AG08396 (cell line): ENCODE data around the gene RNF149.
"Not testable (repeated sequence)": the region's sequence is repeated elsewhere in the genome, so short reads cannot be mapped to it uniquely, and the experiment has no call there.

Source experiments
- DNase-seq: peaks from one replicate; pipeline ENCODE4 v3.0.0; 2012; ENCODE audit warnings: low spot score, mixed read lengths

Gene RNF149

GRCh38 chr2:101308432-101309210 lies at the start of gene RNF149:
Gene RNF149 (minus strand): TSS chr2:101308701. CDS start chr2:101308588, 113 bp downstream.
- DNase-seq: peak; percentile 100

DNA sequence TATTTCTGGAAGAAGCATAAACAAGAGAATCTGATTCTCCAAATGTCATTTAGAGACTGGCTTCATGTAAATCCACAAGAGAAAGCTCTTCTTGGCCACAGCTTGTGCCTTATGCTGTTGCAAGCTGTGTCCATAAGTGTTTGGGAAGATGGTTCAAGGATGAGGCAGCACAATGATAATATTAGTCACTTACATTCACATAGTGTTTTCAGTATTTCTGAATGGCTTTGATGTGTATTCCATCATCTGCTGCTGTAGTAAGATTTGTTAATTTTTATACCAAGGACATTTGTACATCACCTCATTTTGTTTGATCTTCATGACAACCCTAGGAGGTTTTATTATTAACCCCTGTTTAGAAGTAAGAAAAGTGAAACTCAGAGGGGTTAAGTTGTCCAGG lies 48.9 kb upstream of the RNF149 start:
- DNase-seq: no peak

GRCh38 chr2:101356521-101356920 lies 48.0 kb upstream of the RNF149 start:
- peak; percentile 32 for DNase-seq

DNA sequence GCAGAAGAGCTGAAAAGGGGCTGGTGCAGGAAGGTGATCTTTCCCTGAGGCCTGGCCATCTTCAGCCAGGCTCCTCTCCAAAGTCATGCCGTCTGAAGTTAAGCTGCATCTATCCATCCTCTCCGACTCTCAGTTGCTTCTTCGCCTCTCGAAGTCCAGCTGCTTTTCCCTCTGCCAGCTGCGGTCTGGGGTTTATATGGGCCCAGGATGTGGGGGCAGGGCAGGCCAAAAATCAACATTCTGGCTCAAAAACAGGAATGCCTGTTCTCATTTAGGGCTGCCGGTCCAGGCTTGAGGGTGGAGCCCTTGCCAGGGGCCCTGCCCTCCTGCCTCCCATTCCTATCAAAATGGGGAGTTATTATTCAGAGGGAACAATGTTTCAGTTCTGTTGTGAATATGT lies 47.6 kb upstream of the RNF149 start:
- no peak for DNase-seq

DNA sequence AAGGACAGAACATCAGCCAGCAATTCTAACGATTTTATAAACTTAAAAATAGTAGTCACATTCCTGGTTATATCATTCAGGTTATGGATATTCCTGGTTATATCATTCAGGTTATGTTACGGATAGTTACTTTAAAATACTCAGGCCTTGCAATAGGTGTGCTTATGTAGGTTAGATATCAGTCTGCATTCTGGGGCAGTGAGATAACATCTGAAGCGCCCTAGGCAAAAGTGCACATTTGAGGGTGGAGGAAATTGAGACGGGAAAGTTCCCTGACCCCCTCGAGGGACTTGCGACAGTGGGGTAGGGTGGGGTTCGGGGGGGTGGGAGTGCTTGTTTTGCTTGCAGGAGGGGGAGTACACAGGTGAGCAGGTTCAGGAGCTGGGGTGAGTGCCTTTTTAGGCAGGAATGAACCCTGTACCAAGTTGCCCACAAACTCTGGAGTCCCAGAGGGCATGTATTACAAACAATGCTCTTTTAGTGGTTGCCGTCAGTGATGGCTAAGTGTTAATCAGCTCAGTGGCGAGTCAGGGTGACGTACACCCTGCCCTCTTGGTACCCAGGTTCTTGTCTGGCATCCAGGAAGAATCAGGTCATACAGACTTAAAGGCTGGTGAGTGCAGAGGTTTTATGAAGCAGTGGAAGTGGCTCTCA lies 47.0 kb upstream of the RNF149 start:
- DNase-seq: no peak

- no peak for DNase-seq
Measured at GRCh38 chr2:101354420-101355311, 46.2 kb upstream of the RNF149 start.

- DNase-seq: not testable (repeated sequence)
Measured at GRCh38 chr2:101352631-101353030, 44.1 kb upstream of the RNF149 start.

DNA sequence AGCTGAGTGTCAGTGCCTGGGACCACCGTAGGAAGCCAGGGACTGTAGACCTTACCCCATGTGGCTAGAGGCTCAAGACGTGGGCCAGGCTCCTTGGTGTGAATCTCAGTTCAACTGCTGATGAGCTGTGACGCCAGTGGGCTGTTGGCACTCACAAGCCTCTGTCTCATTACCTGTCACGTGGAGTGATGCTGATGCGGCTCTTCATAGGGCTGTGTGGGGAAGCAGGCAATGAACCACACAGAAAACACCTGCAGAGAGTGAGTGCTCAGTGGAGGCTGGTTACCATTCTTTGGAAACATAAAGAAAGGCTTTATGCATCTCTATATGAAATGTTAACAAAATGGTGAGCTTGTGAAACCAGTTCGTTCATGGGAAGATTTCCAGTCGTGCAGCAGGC lies 42.7 kb upstream of the RNF149 start:
- no peak for DNase-seq

DNA sequence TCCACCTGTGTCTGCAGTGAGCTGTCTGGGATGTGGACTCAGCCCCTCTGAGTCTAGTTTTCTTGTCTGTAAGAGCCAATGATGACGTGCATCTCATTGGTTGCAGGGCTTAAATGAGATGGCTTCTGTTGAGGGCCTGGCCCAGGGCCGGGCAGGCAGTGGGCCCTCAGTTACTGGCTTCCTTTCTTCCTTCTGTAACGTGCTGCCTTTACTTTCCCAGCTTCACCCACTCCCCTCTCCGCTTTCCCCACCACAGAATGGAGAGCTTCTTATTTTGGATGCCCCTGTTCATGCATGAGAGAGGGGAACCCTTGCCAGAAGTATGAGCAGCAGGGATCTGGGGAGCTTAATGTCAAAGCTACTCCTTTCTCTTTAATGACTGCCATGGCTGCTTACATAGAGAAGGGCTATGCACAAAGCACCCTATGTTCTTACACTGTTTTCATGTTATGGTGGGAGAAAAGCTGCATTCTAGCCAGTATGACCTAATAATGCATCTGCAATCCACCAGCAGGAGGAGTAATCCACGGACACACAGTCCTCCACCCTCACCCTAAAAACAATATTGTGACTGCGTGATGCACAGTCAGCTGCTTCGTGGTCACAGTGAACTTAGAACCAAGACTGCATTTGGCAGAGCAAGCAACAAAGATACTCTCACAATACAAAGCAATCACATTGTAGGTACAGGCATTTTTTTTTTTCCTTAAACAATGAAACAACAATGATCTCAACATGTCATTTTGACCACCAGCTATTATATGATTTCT lies 41.6 kb upstream of the RNF149 start:
- peak; percentile 47 for DNase-seq

- no peak for DNase-seq
Measured at GRCh38 chr2:101348883-101349282, 40.4 kb upstream of the RNF149 start.

GRCh38 chr2:101346909-101347308 lies 38.4 kb upstream of the RNF149 start:
- DNase-seq: no peak

DNA sequence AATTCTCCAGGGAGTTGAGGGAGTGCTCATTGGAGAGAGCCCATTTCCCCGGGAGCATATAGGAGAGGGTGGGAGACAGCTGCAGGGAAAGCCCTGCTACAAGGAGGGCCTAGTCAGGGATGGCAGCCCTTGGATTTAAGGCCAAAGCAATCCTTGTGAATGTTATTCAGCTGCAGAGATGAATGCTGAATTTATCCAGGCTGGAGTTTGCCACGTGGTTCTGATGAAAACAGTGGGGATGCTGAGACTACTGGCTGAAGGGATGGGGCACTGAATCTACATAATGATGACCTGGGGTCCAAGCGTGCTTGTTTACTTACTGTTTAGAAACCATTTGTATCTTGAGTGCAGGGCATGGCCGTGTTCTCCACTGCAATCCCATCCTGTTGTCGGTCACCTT lies 35.6 kb upstream of the RNF149 start:
- no peak for DNase-seq

DNA sequence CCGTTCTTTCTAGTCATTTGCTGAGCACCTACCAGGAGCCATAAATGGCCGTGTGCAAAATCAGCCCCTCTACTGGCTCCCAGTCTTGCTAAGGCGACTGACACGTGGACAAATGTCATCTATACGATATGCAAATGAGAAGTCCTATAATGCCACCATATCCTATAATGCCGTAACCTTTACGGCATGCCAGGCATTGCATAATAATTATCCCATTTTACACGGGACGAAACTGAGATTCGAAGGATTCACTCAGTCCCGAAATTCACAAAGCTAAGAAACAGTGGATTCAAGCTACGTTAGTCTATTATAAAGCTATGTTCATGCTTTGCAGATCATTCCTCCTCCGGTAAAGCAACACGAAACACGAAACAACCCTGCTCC lies 34.1 kb upstream of the RNF149 start:
- no peak for DNase-seq

DNA sequence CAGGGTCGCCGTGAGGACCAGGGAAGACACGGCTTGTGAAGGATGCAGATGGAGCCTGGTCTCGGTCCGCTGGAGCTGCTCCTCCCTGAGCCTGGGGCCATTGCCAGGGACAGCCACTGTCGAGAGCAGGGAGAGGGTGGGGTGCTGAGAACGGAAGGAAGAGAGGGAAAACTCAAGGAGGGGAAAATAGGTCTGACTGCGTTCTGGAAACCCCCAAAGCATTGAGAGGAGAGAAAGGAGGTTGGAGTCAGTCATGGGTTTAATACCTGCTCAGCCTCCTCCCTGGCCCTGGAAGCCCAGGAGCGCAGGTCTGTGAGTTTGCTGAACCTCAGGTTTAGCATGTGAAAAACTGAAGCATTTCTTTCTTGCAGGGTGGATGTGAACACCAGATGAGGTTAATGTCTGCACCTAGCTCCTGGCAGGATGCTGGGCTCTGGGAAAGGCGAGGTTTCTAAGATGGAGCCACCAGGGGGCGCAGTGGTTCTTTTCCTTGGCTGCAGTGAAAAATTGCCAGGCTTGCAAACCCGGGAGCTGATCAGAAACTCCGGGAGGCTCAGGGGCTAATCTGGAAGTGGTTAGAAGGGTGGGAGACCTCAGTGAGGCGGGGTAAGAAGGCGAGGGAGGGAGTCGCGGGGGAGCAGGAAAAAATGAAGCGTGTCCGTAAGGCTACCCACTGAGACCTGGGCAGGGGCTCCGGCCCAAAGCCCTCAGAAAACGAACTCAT lies 33.6 kb upstream of the RNF149 start:
- DNase-seq: peak; percentile 82

DNA sequence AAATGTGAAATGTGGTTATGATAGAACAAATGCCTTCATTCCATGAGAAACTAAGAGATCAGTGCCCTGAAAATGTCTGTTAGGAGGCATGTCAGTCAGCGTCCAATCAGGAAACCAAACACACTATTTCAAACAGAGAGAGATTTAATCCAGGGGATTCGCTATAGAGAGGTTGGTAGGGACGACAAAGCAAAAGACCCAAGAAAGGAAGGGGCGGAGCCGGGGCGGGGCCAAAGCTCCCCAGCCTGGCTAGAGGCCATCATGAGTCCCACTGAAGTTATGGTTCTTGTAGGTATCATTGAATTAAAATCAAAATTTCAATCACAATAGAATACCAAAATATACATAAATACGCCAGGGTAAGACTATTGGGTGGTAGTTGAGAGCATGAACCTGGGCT lies 32.9 kb upstream of the RNF149 start:
- DNase-seq: no peak

DNA sequence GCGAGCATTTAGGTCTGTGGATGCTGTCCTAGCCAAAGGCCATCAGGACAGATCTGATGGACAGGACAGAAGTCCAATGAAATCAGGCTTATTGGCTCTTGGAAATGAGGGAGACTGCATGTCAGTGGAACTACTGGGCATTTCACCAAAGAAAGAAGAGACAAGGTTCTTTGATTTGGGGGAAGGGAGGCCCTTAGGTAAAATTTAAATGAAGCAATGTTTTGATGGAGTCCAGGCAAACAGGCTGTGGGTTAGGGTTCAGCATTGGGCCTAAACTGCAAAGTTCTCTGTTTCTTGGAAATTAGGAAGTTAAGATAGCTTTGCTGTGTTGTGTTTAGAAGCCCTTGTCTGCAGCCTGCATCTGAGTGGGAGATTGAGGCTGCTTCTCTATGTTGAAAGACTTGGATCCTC lies 31.6 kb upstream of the RNF149 start:
- DNase-seq: no peak

DNA sequence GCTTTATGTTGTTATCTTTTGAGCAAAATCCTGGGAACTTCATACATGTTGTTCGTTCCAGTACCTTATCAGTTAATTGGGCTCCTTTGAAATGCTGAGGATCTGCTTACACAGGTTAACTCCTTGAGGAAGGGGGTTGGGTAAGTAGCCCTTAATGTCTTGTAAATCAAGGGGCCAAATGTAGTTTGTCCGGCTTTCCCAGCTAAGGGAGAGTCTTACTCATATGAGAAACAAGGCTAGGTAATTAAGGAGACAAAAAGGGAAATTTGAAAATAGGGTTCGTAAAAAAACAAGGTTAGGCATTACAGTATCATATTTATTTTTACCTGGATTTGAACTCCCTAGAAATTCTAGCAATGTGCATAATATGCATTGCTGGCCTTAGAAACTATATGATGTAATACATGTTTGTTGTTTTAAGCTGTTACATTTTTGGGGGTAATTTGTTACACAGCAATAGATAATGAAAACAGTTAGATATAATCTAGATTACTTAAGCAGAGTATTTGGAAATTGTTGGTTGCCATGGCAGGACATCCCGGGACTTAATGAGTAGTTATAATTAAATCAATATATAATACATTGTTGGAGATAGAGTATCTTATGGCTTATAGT lies 30.9 kb upstream of the RNF149 start:
- DNase-seq: no peak

GRCh38 chr2:101337877-101338276 lies 29.4 kb upstream of the RNF149 start:
- no peak for DNase-seq

DNA sequence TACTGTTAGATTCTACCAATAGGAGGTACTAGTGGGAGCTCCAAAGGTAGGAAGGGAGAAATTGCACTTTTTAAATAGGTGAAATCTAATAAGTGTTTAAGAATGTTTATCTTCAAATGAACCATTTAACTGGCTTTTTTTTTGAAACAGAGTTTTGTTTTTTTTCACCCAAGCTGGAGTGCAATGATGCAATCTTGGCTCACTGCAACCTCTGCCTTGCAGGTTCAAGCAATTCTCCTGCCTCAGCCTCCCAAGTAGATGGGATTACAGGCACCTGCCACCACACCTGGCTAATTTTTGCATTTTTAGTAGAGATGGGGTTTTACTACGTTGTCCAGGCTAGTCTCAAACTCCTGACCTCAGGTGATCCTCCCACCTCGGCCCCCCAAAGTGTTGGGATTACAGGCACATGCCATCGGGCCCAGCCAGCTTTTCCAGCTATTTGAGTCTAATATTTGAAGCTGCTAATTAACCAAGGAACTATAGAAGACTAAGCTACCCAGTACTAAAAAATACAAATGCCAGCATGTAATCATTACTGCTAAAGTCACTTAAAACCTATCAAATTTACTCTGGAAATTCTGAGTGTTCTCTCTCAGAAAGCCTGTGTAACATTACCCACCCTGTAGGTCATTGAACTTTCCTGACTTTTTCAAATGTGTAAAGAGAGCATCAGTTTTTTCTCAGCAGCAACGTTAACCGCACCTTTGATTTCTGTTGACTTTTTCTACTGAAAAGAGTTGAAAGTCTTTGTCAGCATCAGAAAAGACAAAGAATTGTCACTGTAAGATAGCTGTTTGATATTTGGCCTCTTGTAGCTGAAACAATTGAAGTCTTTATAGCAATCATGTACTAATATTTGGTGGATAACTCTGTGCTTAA lies 24.6 kb upstream of the RNF149 start:
- DNase-seq: no peak

- DNase-seq: no peak
Measured at GRCh38 chr2:101331202-101331601, 22.7 kb upstream of the RNF149 start.
